Stimulated activated CD8-positive, alpha-beta memory T cell treated with anti-CD3 and anti-CD28 coated beads, Interleukin-7, amount 100 ng/mL, for 24 hours (primary cell): ENCODE data around the gene PREX1.

Experiments used
- DNase-seq: peaks from one replicate; pipeline ENCODE4 v3.0.0-alpha.2; 2020; ENCODE audit warnings: low read depth

PREX1 gene

GRCh38 chr20:48716541-48716940, 111.3 kb downstream of the PREX1 start:
- no peak for DNase-seq

- DNase-seq, result peak; percentile 17
Observed at GRCh38 chr20:48716086-48716485, 111.7 kb downstream of the PREX1 start.

- DNase-seq, result no peak
Observed at GRCh38 chr20:48714764-48715163, 113.0 kb downstream of the PREX1 start.

GRCh38 chr20:48711696-48712464, 115.9 kb downstream of the PREX1 start:
- no peak for DNase-seq

- no peak for DNase-seq
Observed at GRCh38 chr20:48711044-48711428, 116.8 kb downstream of the PREX1 start.

- no peak for DNase-seq
Observed at GRCh38 chr20:48710341-48711043, 117.3 kb downstream of the PREX1 start.

- no peak for DNase-seq
Observed at GRCh38 chr20:48709744-48710143, 118.1 kb downstream of the PREX1 start.

GRCh38 chr20:48709058-48709691, 118.6 kb downstream of the PREX1 start:
- DNase-seq, result no peak

- DNase-seq, result no peak
Observed at GRCh38 chr20:48708630-48709029, 119.2 kb downstream of the PREX1 start.

GRCh38 chr20:48708116-48708515, 119.7 kb downstream of the PREX1 start:
- no peak for DNase-seq

GRCh38 chr20:48706710-48707365, 121.0 kb downstream of the PREX1 start:
- no peak for DNase-seq

- DNase-seq, result no peak
Observed at GRCh38 chr20:48706116-48706656, 121.6 kb downstream of the PREX1 start.

GRCh38 chr20:48705240-48706115, 122.3 kb downstream of the PREX1 start:
- DNase-seq, result no peak

- no peak for DNase-seq
Observed at GRCh38 chr20:48704761-48705160, 123.0 kb downstream of the PREX1 start.

GRCh38 chr20:48703511-48704219, 124.1 kb downstream of the PREX1 start:
- DNase-seq, result no peak

GRCh38 chr20:48703107-48703506, 124.7 kb downstream of the PREX1 start:
- DNase-seq, result no peak

GRCh38 chr20:48702455-48702913, 125.3 kb downstream of the PREX1 start:
- no peak for DNase-seq

- no peak for DNase-seq
Observed at GRCh38 chr20:48701702-48702101, 126.1 kb downstream of the PREX1 start.

- no peak for DNase-seq
Observed at GRCh38 chr20:48698507-48699267, 129.1 kb downstream of the PREX1 start.
